ENCODE results near the gene GPR35. TPM values are rescaled to one million over a fixed set of nuclear protein-coding genes. Genes with fewer than 3 reads are reported as not detected.

Gene GPR35
- total RNA-seq, 1 donor from 2014 or later = 1.5 TPM

GRCh38 chr2:240603081-240603835 is 22.0 kb upstream of the GPR35 start:
- no peak overlapping the region for H3K4me3 Mint-ChIP-seq (ENCODE audit: unreplicated experiment)

GRCh38 chr2:240603846-240604245 is 21.4 kb upstream of the GPR35 start:
- no peaks in the 10 kb centered on the region for H3K27me3 Mint-ChIP-seq (ENCODE audit: unreplicated experiment)
- H3K4me1 Mint-ChIP-seq (ENCODE audit: low read depth, unreplicated experiment) = no peaks in the 10 kb centered on the region
- no peak overlapping the region for H3K27ac Mint-ChIP-seq (ENCODE audit: unreplicated experiment)
- no peak for TF ChIP-seq CTCF (IDR thresholded peaks at IDR 0.05; ENCODE audit: partially characterized antibody, unreplicated experiment)
- no peak overlapping the region for H3K4me3 Mint-ChIP-seq (ENCODE audit: unreplicated experiment)
- H3K36me3 Mint-ChIP-seq (ENCODE audit: unreplicated experiment) = no peaks in the 10 kb centered on the region
- no peak for DNase-seq
- peaks cover 5% of the 10 kb centered on the region for H3K9me3 Mint-ChIP-seq (ENCODE audit: unreplicated experiment)

More at GRCh38 chr2:240603081-240603835, 22.0 kb upstream of the GPR35 start:
- H3K9me3 Mint-ChIP-seq (ENCODE audit: unreplicated experiment) = peaks cover 5% of the 10 kb centered on the region
- no peak overlapping the region for H3K27ac Mint-ChIP-seq (ENCODE audit: unreplicated experiment)
- no peak for DNase-seq
- no peaks in the 10 kb centered on the region for H3K4me1 Mint-ChIP-seq (ENCODE audit: low read depth, unreplicated experiment)
- no peaks in the 10 kb centered on the region for H3K36me3 Mint-ChIP-seq (ENCODE audit: unreplicated experiment)
- H3K27me3 Mint-ChIP-seq (ENCODE audit: unreplicated experiment) = no peaks in the 10 kb centered on the region
- no peak for TF ChIP-seq CTCF (IDR thresholded peaks at IDR 0.05; ENCODE audit: partially characterized antibody, unreplicated experiment)

GRCh38 chr2:240604291-240604938 is 20.9 kb upstream of the GPR35 start:
- no peak for TF ChIP-seq CTCF (IDR thresholded peaks at IDR 0.05; ENCODE audit: partially characterized antibody, unreplicated experiment)
- Mint-ChIP-seq H3K27me3 (ENCODE audit: unreplicated experiment) (no peaks in the 10 kb centered on the region), H3K4me3 (ENCODE audit: unreplicated experiment) (no peak overlapping the region), H3K9me3 (ENCODE audit: unreplicated experiment) (peaks cover 5% of the 10 kb centered on the region), H3K27ac (ENCODE audit: unreplicated experiment) (no peak overlapping the region), H3K4me1 (ENCODE audit: low read depth, unreplicated experiment) (no peaks in the 10 kb centered on the region), H3K36me3 (ENCODE audit: unreplicated experiment) (no peaks in the 10 kb centered on the region)
- DNase-seq = peak; percentile 70

GRCh38 chr2:240604939-240605716 is 20.2 kb upstream of the GPR35 start:
- Mint-ChIP-seq H3K27ac (ENCODE audit: unreplicated experiment) (no peak overlapping the region), H3K9me3 (ENCODE audit: unreplicated experiment) (peaks cover 5% of the 10 kb centered on the region)
- TF ChIP-seq CTCF (IDR thresholded peaks at IDR 0.05; ENCODE audit: partially characterized antibody, unreplicated experiment) = no peak

More at GRCh38 chr2:240604939-240605716, 20.2 kb upstream of the GPR35 start:
- H3K4me3 Mint-ChIP-seq (ENCODE audit: unreplicated experiment) = no peak overlapping the region
- no peaks in the 10 kb centered on the region for H3K4me1 Mint-ChIP-seq (ENCODE audit: low read depth, unreplicated experiment)
- DNase-seq = no peak
- no peaks in the 10 kb centered on the region for H3K36me3 Mint-ChIP-seq (ENCODE audit: unreplicated experiment)
- no peaks in the 10 kb centered on the region for H3K27me3 Mint-ChIP-seq (ENCODE audit: unreplicated experiment)
